Measurements from ENCODE around the gene CCDC134.
"Not testable (repeated sequence)": the region's sequence is repeated elsewhere in the genome, so short reads cannot be mapped to it uniquely, and the experiment has no call there.

CCDC134 gene

GRCh38 chr22:41826021-41826420, 25.5 kb downstream of the CCDC134 start:
- no peak for DNase-seq

- DNase-seq, result no peak
Observed at GRCh38 chr22:41826430-41827383, 26.2 kb downstream of the CCDC134 start.

GRCh38 chr22:41827671-41828070, 27.2 kb downstream of the CCDC134 start:
- DNase-seq, result no peak

GRCh38 chr22:41828516-41828915, 28.0 kb downstream of the CCDC134 start:
- no peak for DNase-seq

- no peak for DNase-seq
Observed at GRCh38 chr22:41830174-41830573, 29.7 kb downstream of the CCDC134 start.

- no peak for DNase-seq
Observed at GRCh38 chr22:41831383-41831782, 30.9 kb downstream of the CCDC134 start.

- DNase-seq, result no peak
Observed at GRCh38 chr22:41831828-41832552, 31.5 kb downstream of the CCDC134 start.

GRCh38 chr22:41832553-41833368, 32.3 kb downstream of the CCDC134 start, which contains the start of gene SREBF2:
Gene SREBF2 (plus strand): TSS chr22:41833105. CDS start chr22:41833271, 166 bp downstream.
- DNase-seq, result peak; percentile 91

- no peak for DNase-seq
Observed at GRCh38 chr22:41833369-41834004, 33.0 kb downstream of the CCDC134 start.

GRCh38 chr22:41834005-41834944, 33.8 kb downstream of the CCDC134 start:
- no peak for DNase-seq

- not testable (repeated sequence) for DNase-seq
Observed at GRCh38 chr22:41835462-41835861, 35.0 kb downstream of the CCDC134 start.

GRCh38 chr22:41836551-41836950, 36.1 kb downstream of the CCDC134 start:
- DNase-seq, result no peak

- DNase-seq, result no peak
Observed at GRCh38 chr22:41838842-41839618, 38.6 kb downstream of the CCDC134 start.

- no peak for DNase-seq
Observed at GRCh38 chr22:41840216-41840615, 39.7 kb downstream of the CCDC134 start.

- DNase-seq, result no peak
Observed at GRCh38 chr22:41841085-41841712, 40.7 kb downstream of the CCDC134 start.

GRCh38 chr22:41842996-41843970, 42.8 kb downstream of the CCDC134 start:
- no peak for DNase-seq

- DNase-seq, result no peak
Observed at GRCh38 chr22:41844036-41844435, 43.6 kb downstream of the CCDC134 start.

GRCh38 chr22:41844513-41844912, 44.0 kb downstream of the CCDC134 start:
- DNase-seq, result no peak
